CD4-positive, alpha-beta T cell (primary cell): ENCODE data around the gene STAMBP. TPM values are rescaled to one million over a fixed set of nuclear protein-coding genes. Genes with fewer than 3 reads are reported as not detected.
A peak's percentile ranks its signal among the peaks of the same experiment; 100 is the strongest.

Experiments used
- ATAC-seq: fragments of 200-7000 bp; cut with Tn5 transposase; one replicate; pipeline ENCODE4 v1.10.0; 2022; ENCODE audit warnings: mild to moderate bottlenecking; ENCODE audit not compliant: poor library complexity
- CTCF ChIA-PET: fragments of 350-600 bp; sonication (Branson Sonifier 250); formaldehyde crosslinking; loops from one replicate; lab custom pipeline; 2021; ENCODE audit warnings: antibody characterized with exemption, inconsistent platforms; lab: Charles Lee
- POLR2A ChIA-PET: fragments of 350-600 bp; sonication (Branson Sonifier 250); formaldehyde crosslinking; loops from one replicate; lab custom pipeline; 2021; ENCODE audit warnings: antibody characterized with exemption, inconsistent platforms; lab: Charles Lee
- DNase-seq, 14 experiments: peaks; one replicate each; pipeline ENCODE4 v3.0.0-alpha.2; 2013 to 2020; ENCODE audit warnings: mixed read lengths in 2 of 14
- H3K27ac ChIP-seq, 2 donors: one replicate each; pipeline versions ENCODE4 v1.5.1 to v1.7.0; 2013; ENCODE audit warnings: low read length in 2 of 2, low read depth in 1 of 2, mild to moderate bottlenecking in 1 of 2
- H3K27me3 ChIP-seq, 2 experiments: 1 replicate in 1 of 2; 2 replicates in 1 of 2; pipeline versions ENCODE4 v1.6.1 to v1.7.0; 2013; ENCODE audit warnings: low read length in 2 of 2, control low read depth in 1 of 2, mild to moderate bottlenecking in 1 of 2, moderate library complexity in 1 of 2; ENCODE audit not compliant: insufficient read depth in 2 of 2, control insufficient read depth in 1 of 2
- H3K36me3 ChIP-seq: one replicate; pipeline ENCODE4 v1.6.1; 2013; ENCODE audit warnings: low read length, control low read depth; ENCODE audit not compliant: insufficient read depth
- H3K4me1 ChIP-seq: one replicate; pipeline ENCODE4 v1.6.1; 2013; ENCODE audit warnings: low read length, control low read depth; ENCODE audit not compliant: insufficient read depth
- H3K4me3 ChIP-seq: one replicate; pipeline ENCODE4 v1.5.1; 2013; ENCODE audit warnings: mild to moderate bottlenecking, low read length, moderate library complexity
- H3K9me3 ChIP-seq, 2 experiments: 1 replicate in 1 of 2; 2 replicates in 1 of 2; pipeline versions ENCODE4 v1.6.1 to v1.7.0; 2013; ENCODE audit warnings: low read length in 2 of 2, mild to moderate bottlenecking in 2 of 2, control low read depth in 1 of 2, moderate library complexity in 1 of 2; ENCODE audit not compliant: control insufficient read depth in 1 of 2, insufficient read depth in 1 of 2
- H3K27ac Mint-ChIP-seq: one replicate; pipeline ENCODE4 v1.8.0; 2020; ENCODE audit warnings: mixed read lengths
- H3K27me3 Mint-ChIP-seq: one replicate; pipeline ENCODE4 v1.8.0; 2021; ENCODE audit warnings: mixed read lengths
- H3K36me3 Mint-ChIP-seq: one replicate; pipeline ENCODE4 v1.8.0; 2021; ENCODE audit warnings: low read depth, mixed read lengths
- H3K4me1 Mint-ChIP-seq: one replicate; pipeline ENCODE4 v1.8.0; 2021; ENCODE audit warnings: low read depth, mixed read lengths
- H3K4me3 Mint-ChIP-seq: one replicate; pipeline ENCODE4 v1.8.0; 2020; ENCODE audit warnings: mild to moderate bottlenecking, mixed read lengths
- H3K9me3 Mint-ChIP-seq: one replicate; pipeline ENCODE4 v1.8.0; 2020; ENCODE audit warnings: mixed read lengths
- CTCF ChIP-seq: fragments of 200-600 bp; IDR thresholded peaks from one replicate; pipeline ENCODE4 v1.8.0; 2022; ENCODE audit warnings: antibody characterized with exemption, mild to moderate bottlenecking
- intact Hi-C, 2 experiments: fragments of 100-400 bp; cut with DNase I in 1 of 2; cut with micrococcal nuclease in 1 of 2; formaldehyde crosslinking; loops; one replicate each; pipeline versions ENCODE4 v1.15.1 to v1.9.0; 2023 to 2025; cut with DNase I, micrococcal nuclease
- total RNA-seq, 174 experiments: library from RNA in 2 of 174; stranded (reverse) in 2 of 174; gene quantifications; one replicate each; pipeline ENCODE4 v1.2.3 and lab custom pipeline; 2021 to 2026

The STAMBP gene
- total RNA-seq, 2 experiments from 2014 or later, result 11.3 to 13.8 TPM

DNA sequence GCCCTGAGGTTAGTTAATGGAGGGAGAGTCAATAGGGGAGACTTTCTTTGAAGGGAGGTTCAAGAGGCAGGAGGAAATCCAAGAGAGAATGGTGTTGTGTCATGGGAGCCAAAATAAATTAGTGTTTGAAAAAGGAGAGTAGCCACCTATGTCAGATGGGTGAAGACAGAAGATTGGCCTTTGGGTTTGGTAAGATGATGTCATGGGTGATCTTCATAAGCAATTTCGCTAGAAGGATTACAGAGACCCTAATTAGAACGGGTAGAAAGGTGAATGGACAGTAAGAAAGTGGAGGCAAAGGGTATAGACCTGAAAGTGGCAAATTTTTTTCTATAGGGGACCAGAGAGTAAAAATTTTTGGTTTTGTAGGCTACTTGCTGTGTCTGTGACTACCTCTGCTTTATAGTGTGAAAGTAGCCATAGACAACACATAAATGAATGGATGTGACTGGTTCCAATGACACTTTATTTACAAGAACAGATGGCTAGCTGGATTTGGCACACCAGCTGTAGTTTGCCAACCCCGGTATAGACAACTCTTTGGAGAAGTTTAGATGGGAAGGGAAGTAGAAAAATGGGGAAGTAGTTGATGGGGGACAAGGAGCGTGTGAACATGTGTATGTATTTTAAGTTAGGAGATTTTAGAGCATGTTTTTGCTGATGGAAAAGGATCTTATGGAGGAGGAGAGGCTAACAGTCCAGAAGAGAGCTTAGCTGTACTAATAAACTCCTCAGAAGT, 9.3 kb downstream of the STAMBP start:
- peaks cover 32% of the 10 kb centered on the region for H3K4me1 Mint-ChIP-seq
- no peak for TF ChIP-seq CTCF
- DNase-seq (no peak), ATAC-seq (no peak)
- ChIA-PET CTCF (interaction anchor here (1.1 to 1.8 kb wide), 2 partner anchors 10 to 11 kb away, joined by 4 to 6 read pairs; no protein-coding TSS in a partner anchor), POLR2A (interaction anchor here (1.4 kb wide), 1 partner anchor 10 kb away, joined by 4 read pairs; the partner anchor contains the start of gene STAMBP)
- H3K9me3 Mint-ChIP-seq, result no peaks in the 10 kb centered on the region
- H3K27ac Mint-ChIP-seq, result peak overlapping the region; percentile 34
- peaks cover 0 to 7% of the 10 kb centered on the region in 2 experiments for H3K9me3 ChIP-seq
- H3K4me3 ChIP-seq, result no peak overlapping the region
- H3K4me1 ChIP-seq, result no peaks in the 10 kb centered on the region
- intact Hi-C loops, result no loop called here
- H3K27me3 ChIP-seq, result no peaks in the 10 kb centered on the region
- no peak overlapping the region for H3K27ac ChIP-seq
- no peaks in the 10 kb centered on the region for H3K27me3 Mint-ChIP-seq
- peaks cover 67% of the 10 kb centered on the region for H3K36me3 Mint-ChIP-seq
- H3K4me3 Mint-ChIP-seq, result no peak overlapping the region
- H3K36me3 ChIP-seq, result peaks cover 42% of the 10 kb centered on the region

GRCh38 chr2:73838889-73839534, 10.3 kb downstream of the STAMBP start:
- H3K36me3 ChIP-seq, result peaks cover 35% of the 10 kb centered on the region
- no peaks in the 10 kb centered on the region for H3K27me3 ChIP-seq
- Mint-ChIP-seq H3K27me3 (no peaks in the 10 kb centered on the region), H3K4me3 (no peak overlapping the region), H3K4me1 (peaks cover 34% of the 10 kb centered on the region), H3K36me3 (peaks cover 64% of the 10 kb centered on the region), H3K9me3 (no peaks in the 10 kb centered on the region), H3K27ac (peak overlapping the region; percentile 34)
- CTCF ChIA-PET, result interaction anchor here (1.1 to 1.8 kb wide), 3 partner anchors 9 to 15 kb away, joined by 4 to 6 read pairs (median 4); no protein-coding TSS in a partner anchor
- DNase-seq, result no peak
- POLR2A ChIA-PET, result interaction anchor here (1.4 kb wide), 1 partner anchor 11 kb away, joined by 4 read pairs; the partner anchor contains the start of gene STAMBP
- H3K9me3 ChIP-seq, result peaks cover 0 to 7% of the 10 kb centered on the region in 2 experiments
- no peak for TF ChIP-seq CTCF
- H3K4me1 ChIP-seq, result no peaks in the 10 kb centered on the region
- intact Hi-C loops, result no loop called here
- no peak overlapping the region for H3K4me3 ChIP-seq
- no peak overlapping the region for H3K27ac ChIP-seq
- ATAC-seq, result no peak

DNA sequence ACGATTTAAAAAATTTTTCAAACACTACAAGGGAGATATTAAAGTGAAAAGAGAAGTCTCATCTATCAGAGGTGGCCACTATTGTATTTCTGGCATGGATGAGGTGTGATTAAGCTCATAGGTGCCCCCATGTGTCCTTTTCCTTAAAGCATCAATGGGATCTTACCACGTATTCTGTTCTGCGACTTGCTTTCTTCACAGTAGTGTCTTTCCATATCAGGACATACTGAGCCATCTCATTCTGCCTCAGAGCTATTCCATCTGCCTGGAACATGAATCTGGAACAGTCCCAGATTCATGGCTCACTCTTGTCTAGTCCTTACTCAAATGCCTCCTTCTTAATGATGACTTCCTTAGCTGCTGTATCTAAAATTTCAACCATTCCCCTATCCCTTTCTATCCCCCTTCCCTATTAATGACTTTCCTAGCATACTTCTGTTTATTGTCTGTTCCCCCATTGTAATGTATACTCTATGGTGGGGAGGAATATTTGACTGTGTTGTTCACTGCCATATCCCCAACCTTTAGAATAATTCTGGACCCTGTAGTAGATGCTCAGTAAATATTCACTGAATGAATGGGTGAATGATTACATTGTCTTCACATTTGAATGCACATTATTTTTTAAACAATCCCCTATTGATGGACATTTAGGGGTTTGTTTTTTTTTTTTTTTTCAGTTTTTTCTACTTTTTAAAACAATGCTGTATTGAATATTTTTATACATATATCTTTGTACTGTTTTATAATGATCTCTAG, 11.1 kb downstream of the STAMBP start:
- Histone ChIP-seq H3K36me3 (peaks cover 37% of the 10 kb centered on the region), H3K27ac (no peak overlapping the region), H3K9me3 (peaks cover 0 to 7% of the 10 kb centered on the region in 2 experiments), H3K4me3 (no peak overlapping the region), H3K27me3 (no peaks in the 10 kb centered on the region), H3K4me1 (no peaks in the 10 kb centered on the region)
- H3K9me3 Mint-ChIP-seq, result no peaks in the 10 kb centered on the region
- TF ChIP-seq CTCF, result no peak
- H3K36me3 Mint-ChIP-seq, result peaks cover 66% of the 10 kb centered on the region
- CTCF ChIA-PET, result interaction anchor here (1.1 to 1.8 kb wide), 2 partner anchors 12 to 16 kb away, joined by 4 to 6 read pairs; no protein-coding TSS in a partner anchor
- POLR2A ChIA-PET, result interaction anchor here (1.4 kb wide), 1 partner anchor 11 kb away, joined by 4 read pairs; the partner anchor contains the start of gene STAMBP
- ATAC-seq (no peak), DNase-seq (no peak)
- H3K4me1 Mint-ChIP-seq, result peaks cover 35% of the 10 kb centered on the region
- H3K4me3 Mint-ChIP-seq, result no peak overlapping the region
- no peak overlapping the region for H3K27ac Mint-ChIP-seq
- intact Hi-C loops, result no loop called here
- no peaks in the 10 kb centered on the region for H3K27me3 Mint-ChIP-seq
